Uterus (tissue), 2 donors: Measurements from ENCODE around the gene LIME1.

Experiments
- CTCF ChIP-seq, 4 experiments: fragments of 200-600 bp in 2 of 4; fragments of 450-650 bp in 2 of 4; sonication (generic) in 2 of 4; IDR thresholded peaks; one replicate each; pipeline ENCODE4 v1.5.1; 2016 to 2019; ENCODE audit warnings: antibody characterized with exemption in 4 of 4, mild to moderate bottlenecking in 2 of 4, moderate library complexity in 1 of 4
- POLR2A ChIP-seq, 2 donors: fragments of 450-650 bp; IDR thresholded peaks; one replicate each; pipeline ENCODE4 v1.6.1; 2016; ENCODE audit warnings: antibody characterized with exemption in 2 of 2, mild to moderate bottlenecking in 1 of 2, moderate library complexity in 1 of 2

DNA sequence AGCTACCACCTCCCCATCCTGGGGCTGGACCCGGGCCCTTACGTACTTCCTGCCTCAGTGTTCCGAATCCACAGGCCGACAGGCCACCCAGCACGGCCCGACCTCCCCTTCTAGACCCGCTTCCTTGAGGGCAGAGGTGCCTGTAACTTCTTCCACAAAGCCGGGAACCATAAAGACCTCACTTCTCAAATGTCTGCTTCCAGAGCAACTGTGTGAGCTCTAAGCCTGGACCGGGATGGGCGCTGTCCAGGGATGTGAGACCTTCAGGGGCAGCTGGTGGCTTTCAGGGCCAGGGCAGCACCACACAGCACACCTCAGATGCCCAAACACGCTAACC is 12.4 kb downstream of the LIME1 start:
- TF ChIP-seq POLR2A (IDR thresholded peaks at IDR 0.05) (no peak), CTCF (IDR thresholded peaks at IDR 0.05) (no peak)
